GM13977 (cell line): ENCODE data around the gene CCDC127.
"Not testable (repeated sequence)": the region's sequence is repeated elsewhere in the genome, so short reads cannot be mapped to it uniquely, and the experiment has no call there.

ENCODE experiments used
- DNase-seq: peaks from one replicate; pipeline ENCODE4 v3.0.0; 2012; ENCODE audit warnings: low spot score
- CTCF ChIP-seq: IDR thresholded peaks from 2 replicates; pipeline ENCODE4 v1.5.1; 2012; ENCODE audit warnings: mild to moderate bottlenecking, control low read depth; ENCODE audit not compliant: insufficient read depth; ENCODE audit errors: extremely low read depth, missing control alignments
- in situ Hi-C: fragments of 300-500 bp; cut with MboI; formaldehyde crosslinking; loops from one replicate; pipeline ENCODE4 v1.12.0; 2022; ENCODE audit warnings: low sequenced_read_pairs, low pct_unique_long_range_greater_than_20kb, mixed read lengths, inconsistent platforms; ENCODE audit not compliant: unreplicated experiment

Gene CCDC127

GRCh38 chr5:201672-202071 lies 16.3 kb downstream of the CCDC127 start:
- no peak for DNase-seq
- in situ Hi-C loops = no loop called here
- no peak for TF ChIP-seq CTCF

GRCh38 chr5:200985-201384 lies 17.0 kb downstream of the CCDC127 start:
- in situ Hi-C loops = no loop called here
- no peak for TF ChIP-seq CTCF
- DNase-seq = no peak

GRCh38 chr5:199950-200645 lies 17.9 kb downstream of the CCDC127 start:
- TF ChIP-seq CTCF = no peak
- in situ Hi-C loops = no loop called here

GRCh38 chr5:199197-199949 lies 18.6 kb downstream of the CCDC127 start:
- TF ChIP-seq CTCF = no peak
- in situ Hi-C loops = no loop called here

More at GRCh38 chr5:199950-200645, 17.9 kb downstream of the CCDC127 start:
- DNase-seq = no peak

GRCh38 chr5:198516-199196 lies 19.3 kb downstream of the CCDC127 start:
- no peak for DNase-seq
- no peak for TF ChIP-seq CTCF
- in situ Hi-C loops = no loop called here

More at GRCh38 chr5:199197-199949, 18.6 kb downstream of the CCDC127 start:
- no peak for DNase-seq

- no peak for TF ChIP-seq CTCF
- no peak for DNase-seq
- in situ Hi-C loops = no loop called here
Measured at GRCh38 chr5:197892-198489, 20.0 kb downstream of the CCDC127 start.

GRCh38 chr5:197031-197430 lies 20.9 kb downstream of the CCDC127 start:
- in situ Hi-C loops, DNase-seq: not testable (repeated sequence)
